Upper lobe of right lung (tissue), 1 donor: Measurements from ENCODE around the gene NDST3. TPM values are rescaled to one million over a fixed set of nuclear protein-coding genes. Genes with fewer than 3 reads are reported as not detected.
"Not testable (repeated sequence)": the region's sequence is repeated elsewhere in the genome, so short reads cannot be mapped to it uniquely, and the experiment has no call there.

Source experiments
- ATAC-seq: fragments of 200-7000 bp; cut with Tn5 transposase; one replicate; pipeline ENCODE4 v1.9.1; 2020; ENCODE audit warnings: mild to moderate bottlenecking, moderate library complexity
- DNase-seq: peaks from one replicate; pipeline ENCODE4 v3.0.0-alpha.2; 2020
- H3K27ac ChIP-seq: fragments of 200-600 bp; one replicate; pipeline ENCODE4 v1.8.0; 2022
- H3K27me3 ChIP-seq: fragments of 200-600 bp; one replicate; pipeline ENCODE4 v1.8.0; 2022; ENCODE audit warnings: mild to moderate bottlenecking
- H3K36me3 ChIP-seq: fragments of 200-600 bp; one replicate; pipeline ENCODE4 v1.8.0; 2022
- H3K4me1 ChIP-seq: fragments of 200-600 bp; one replicate; pipeline ENCODE4 v1.8.0; 2022
- H3K4me3 ChIP-seq: fragments of 200-600 bp; one replicate; pipeline ENCODE4 v1.8.0; 2022; ENCODE audit warnings: mild to moderate bottlenecking
- H3K9me3 ChIP-seq: fragments of 200-600 bp; one replicate; pipeline ENCODE4 v1.8.0; 2022
- intact Hi-C: fragments of 100-400 bp; cut with DNase I; formaldehyde crosslinking; loops from one replicate; pipeline ENCODE4 v1.11.0; 2022
- total RNA-seq: library from RNA; stranded (reverse); fragmentation: NEBNext Ultra II Directional; extraction: Animal tissue kit (Norgen Biotek cat#: 25700); gene quantifications from one replicate; pipeline ENCODE4 v1.2.1, GENCODE V29; 2021
- TF ChIP-seq, protein P1 (sequence below): fragments of 200-600 bp; IDR thresholded peaks from one replicate; pipeline ENCODE4 v1.8.0; 2022; ENCODE audit warnings: antibody characterized with exemption
- donor health status: DM: no; HTN: yes; CAD: no; lungs with severe emphysema.

NDST3 gene
- total RNA-seq, 1 donor from 2014 or later = not detected

DNA sequence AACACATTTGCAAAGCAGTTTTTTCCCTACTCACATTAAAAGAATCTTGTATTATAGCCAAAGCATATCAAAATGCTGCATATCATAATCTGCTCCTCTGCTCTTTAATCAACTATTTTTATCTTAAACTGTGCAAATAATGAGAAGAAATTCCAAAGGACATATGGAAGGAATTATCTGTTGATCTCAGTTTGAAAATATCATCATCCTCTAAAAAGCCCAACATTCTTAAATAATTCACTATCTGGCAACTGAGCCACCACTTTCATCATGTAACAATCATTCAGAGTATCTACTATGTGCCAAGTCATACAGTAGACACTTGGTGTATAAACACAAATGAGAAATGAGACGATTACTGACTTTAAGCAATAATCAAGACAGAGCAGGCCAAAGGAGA lies 255.5 kb downstream of the NDST3 start:
- H3K27ac ChIP-seq = no peak overlapping the region
- H3K9me3 ChIP-seq = no peaks in the 10 kb centered on the region
- intact Hi-C loops = no loop called here
- no peaks in the 10 kb centered on the region for H3K27me3 ChIP-seq
- no peaks in the 10 kb centered on the region for H3K4me1 ChIP-seq
- TF ChIP-seq, protein P1, sequence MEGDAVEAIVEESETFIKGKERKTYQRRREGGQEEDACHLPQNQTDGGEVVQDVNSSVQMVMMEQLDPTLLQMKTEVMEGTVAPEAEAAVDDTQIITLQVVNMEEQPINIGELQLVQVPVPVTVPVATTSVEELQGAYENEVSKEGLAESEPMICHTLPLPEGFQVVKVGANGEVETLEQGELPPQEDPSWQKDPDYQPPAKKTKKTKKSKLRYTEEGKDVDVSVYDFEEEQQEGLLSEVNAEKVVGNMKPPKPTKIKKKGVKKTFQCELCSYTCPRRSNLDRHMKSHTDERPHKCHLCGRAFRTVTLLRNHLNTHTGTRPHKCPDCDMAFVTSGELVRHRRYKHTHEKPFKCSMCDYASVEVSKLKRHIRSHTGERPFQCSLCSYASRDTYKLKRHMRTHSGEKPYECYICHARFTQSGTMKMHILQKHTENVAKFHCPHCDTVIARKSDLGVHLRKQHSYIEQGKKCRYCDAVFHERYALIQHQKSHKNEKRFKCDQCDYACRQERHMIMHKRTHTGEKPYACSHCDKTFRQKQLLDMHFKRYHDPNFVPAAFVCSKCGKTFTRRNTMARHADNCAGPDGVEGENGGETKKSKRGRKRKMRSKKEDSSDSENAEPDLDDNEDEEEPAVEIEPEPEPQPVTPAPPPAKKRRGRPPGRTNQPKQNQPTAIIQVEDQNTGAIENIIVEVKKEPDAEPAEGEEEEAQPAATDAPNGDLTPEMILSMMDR = no peak
- H3K36me3 ChIP-seq = no peaks in the 10 kb centered on the region
- no peak overlapping the region for H3K4me3 ChIP-seq
- ATAC-seq (no peak), DNase-seq (no peak)

DNA sequence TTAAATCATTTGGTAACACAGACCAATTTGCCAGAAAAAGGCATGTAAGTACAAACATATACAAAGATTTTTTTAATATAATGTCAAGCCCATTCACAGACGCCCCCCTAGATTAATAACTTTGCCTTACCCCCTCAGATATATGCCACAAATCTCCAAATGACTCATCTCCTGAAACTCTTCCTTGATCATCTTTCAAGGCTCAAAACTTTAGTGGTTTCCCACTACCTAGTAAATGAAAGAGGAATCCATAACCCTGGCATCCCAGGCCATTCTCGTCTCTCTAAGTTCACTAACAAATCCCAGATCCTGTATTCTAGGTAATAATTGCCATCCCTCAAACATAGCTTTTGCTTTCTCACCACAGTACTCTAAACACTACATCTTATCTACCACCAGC lies 256.7 kb downstream of the NDST3 start:
- Histone ChIP-seq H3K36me3 (no peaks in the 10 kb centered on the region), H3K27me3 (no peaks in the 10 kb centered on the region), H3K4me1 (no peaks in the 10 kb centered on the region), H3K4me3 (no peak overlapping the region), H3K27ac (no peak overlapping the region), H3K9me3 (no peaks in the 10 kb centered on the region)
- DNase-seq = no peak
- intact Hi-C loops = no loop called here
- no peak for ATAC-seq
- TF ChIP-seq, protein P1 = no peak

DNA sequence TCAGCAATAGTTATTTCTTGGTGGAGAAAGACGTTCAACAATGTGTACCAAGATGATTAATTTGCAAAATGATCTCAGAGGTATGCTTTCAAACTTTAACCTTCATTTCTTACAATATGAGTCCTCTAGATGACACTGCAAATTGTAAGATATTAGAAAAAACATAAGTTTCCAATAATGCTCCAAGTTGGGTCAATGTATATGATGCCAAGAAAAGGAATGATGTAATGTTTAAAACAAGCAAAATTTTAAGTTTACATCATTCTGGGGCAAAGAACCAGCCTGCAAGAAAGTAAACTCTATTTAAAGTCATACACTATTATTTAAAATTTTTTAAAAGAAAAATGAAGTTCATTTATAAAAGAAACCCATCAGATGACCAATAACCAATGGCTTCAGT lies 262.4 kb downstream of the NDST3 start:
- TF ChIP-seq, protein P1 = no peak
- Histone ChIP-seq H3K27me3 (no peaks in the 10 kb centered on the region), H3K36me3 (no peaks in the 10 kb centered on the region), H3K4me1 (no peaks in the 10 kb centered on the region), H3K4me3 (no peak overlapping the region), H3K9me3 (no peaks in the 10 kb centered on the region), H3K27ac (no peak overlapping the region)
- intact Hi-C loops = no loop called here
- DNase-seq (no peak), ATAC-seq (no peak)

DNA sequence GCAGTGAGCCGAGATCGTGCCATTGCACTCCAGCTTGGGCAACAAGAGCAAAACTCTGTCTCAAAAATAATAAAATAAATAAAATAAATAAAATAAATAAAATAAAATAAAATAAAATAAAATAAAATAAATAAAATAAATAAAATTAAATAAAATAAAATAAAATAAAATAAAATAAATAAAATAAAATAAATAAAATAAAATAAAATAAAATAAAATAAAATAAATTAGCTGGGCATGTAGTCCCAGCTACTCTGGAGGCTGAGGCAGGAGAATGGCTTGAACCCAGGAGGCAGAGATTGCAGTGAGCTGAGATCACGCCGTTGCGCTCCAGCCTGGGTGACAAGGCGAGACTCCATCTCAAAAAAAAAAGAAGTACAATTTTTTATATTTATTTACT lies 265.3 kb downstream of the NDST3 start:
- ATAC-seq, intact Hi-C loops, H3K4me1 ChIP-seq: not testable (repeated sequence)

DNA sequence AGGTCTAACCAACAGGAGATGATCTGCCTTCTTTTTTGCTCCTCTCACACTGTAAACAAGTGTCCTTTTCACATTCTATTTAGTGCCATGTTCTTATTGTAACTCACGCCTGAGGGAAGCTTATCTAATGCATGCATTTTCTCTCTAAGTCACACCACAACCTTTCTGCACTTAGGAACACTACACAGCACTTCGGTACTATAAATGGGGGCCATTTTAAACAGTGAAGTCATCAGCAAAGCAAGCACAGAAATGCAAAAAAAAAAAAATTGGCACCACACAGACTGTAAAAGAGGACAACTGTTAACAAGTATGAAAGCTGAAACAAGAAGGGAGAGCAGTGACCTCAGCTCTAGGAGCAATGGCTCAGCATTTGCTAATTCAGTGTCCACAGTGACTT lies 273.4 kb downstream of the NDST3 start:
- DNase-seq = no peak
- intact Hi-C loops = no loop called here
- H3K27me3 ChIP-seq = no peaks in the 10 kb centered on the region
- no peaks in the 10 kb centered on the region for H3K4me1 ChIP-seq
- no peak overlapping the region for H3K27ac ChIP-seq
- H3K4me3 ChIP-seq = no peak overlapping the region
- TF ChIP-seq, protein P1 = no peak
- no peaks in the 10 kb centered on the region for H3K9me3 ChIP-seq
- ATAC-seq = no peak
- H3K36me3 ChIP-seq = no peaks in the 10 kb centered on the region

More for the DNA sequence above, 265.3 kb downstream of the NDST3 start:
- H3K27me3 ChIP-seq, H3K4me3 ChIP-seq, H3K27ac ChIP-seq, H3K9me3 ChIP-seq, H3K36me3 ChIP-seq, DNase-seq: not testable (repeated sequence)
